NCI-H524 (cell line): ENCODE measurements around the gene C14orf180.
A peak's percentile ranks its signal among the peaks of the same experiment; 100 is the strongest.
"Not testable (repeated sequence)": the region's sequence is repeated elsewhere in the genome, so short reads cannot be mapped to it uniquely, and the experiment has no call there.

ENCODE experiments used
- DNase-seq, 2 experiments: peaks; one replicate each; lab custom pipeline; 2025; lab: John Stamatoyannopoulos, UW

Gene C14orf180

DNA sequence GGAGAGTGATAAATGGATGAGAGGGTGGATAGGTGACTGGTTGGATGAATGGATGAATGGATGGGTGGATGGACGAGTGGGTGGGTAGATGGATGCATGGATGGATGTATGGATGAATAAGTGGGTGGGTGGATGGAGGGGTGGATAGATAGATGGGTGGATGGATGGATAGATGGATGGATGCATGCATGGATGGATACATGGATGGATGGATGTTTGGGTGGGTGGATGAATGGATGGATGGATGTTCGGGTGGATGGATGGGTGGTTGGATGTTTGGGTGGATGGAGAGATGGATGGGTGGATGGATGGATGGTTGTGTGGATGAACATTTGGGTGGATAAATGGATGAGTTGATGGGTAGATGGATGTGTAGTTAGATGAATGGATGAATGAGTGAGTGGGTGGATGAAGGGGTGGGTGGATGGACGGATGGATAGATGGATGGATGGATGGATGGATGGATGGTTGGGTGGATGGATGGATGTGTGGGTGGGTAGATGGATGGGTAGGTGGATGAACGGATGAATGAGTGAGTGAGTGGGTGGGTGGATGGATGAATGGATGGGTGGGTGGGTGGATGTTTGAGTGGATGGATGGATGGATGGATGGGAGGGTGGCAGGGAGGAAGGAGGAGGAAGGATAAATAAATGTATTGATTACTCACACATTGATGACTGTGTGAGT lies 34.7 kb downstream of the C14orf180 start:
- DNase-seq, result no peak

DNA sequence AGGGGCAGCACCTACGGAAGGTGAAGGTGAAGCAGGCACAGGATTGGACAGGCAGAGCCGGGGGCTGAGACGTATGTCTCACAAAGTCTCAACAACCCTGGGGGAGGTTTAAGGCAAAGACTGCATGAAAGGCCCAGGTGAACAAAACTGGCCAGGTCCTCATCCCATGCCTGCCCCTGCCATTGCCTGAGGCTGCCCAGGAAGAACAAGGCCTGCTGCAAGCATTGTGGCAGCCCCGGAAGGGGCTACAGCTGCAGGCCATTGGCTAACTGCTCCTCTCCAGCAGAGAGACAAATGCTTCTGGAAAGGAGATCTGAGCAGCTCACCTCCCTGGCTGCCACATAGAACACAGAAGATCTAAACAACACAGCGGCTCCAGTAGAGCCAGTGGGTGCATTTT lies 45.4 kb downstream of the C14orf180 start:
- DNase-seq, result no peak

DNA sequence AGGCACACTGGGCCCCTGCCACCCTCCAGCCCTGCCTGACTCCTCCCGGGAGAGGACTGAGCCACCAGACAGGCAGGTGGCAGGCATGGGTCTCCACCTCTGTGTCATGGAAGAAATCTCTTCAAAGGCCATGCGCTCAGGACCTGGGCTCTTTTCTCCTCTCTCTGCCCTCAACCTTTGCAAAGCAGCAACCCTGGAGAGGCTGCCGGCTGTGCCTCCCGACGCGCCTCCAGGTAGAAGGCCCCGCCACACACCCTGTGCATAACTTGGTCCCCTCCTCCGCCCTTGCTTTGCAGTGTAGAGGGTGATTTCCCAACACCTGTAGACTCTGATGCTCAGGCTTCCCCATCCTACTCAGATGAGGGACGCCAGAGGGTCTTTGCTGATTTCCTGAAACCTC lies 53.2 kb downstream of the C14orf180 start:
- no peak for DNase-seq

DNA sequence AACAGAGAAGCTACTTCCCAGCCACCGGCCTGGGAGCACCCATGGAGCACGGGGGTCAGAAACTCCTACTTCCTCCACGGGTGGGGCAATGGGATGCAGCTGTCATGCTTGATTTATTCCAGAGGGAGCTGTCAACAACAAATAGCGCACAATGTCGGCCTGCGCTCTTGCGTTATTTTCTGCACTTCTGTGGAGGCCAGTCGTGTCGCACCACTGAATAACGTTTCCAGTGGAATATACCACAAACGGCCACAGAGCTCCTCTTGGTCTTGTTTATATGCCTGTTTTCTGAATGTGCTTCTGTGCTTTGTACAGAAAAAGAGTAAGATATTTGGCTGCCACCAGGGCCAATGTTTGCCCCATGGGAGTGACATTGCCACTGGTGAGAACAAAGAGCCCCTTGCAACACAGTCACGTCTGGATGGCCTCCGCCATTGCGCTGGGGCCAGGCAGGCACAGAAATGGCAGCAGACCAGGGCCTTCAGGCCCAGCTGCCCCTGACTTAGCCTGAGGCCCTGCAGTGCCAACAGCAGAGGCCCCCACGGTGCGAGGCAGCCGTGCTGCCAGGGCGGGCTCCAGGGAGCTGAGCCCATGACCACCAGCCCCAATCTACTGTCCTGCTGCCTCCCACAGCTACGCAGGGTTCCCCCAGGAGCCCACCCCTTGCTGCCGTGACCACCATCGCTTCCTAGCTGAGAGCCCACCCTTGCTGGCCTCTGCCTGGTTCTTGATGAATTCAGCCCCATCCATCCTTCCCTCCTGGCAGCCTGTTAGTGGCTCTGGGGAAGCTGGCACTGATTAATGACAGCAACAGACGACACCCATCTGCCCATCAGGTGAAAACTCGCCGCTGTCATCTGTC lies 53.9 kb downstream of the C14orf180 start:
- peak; percentile 39 to 71 for DNase-seq

DNA sequence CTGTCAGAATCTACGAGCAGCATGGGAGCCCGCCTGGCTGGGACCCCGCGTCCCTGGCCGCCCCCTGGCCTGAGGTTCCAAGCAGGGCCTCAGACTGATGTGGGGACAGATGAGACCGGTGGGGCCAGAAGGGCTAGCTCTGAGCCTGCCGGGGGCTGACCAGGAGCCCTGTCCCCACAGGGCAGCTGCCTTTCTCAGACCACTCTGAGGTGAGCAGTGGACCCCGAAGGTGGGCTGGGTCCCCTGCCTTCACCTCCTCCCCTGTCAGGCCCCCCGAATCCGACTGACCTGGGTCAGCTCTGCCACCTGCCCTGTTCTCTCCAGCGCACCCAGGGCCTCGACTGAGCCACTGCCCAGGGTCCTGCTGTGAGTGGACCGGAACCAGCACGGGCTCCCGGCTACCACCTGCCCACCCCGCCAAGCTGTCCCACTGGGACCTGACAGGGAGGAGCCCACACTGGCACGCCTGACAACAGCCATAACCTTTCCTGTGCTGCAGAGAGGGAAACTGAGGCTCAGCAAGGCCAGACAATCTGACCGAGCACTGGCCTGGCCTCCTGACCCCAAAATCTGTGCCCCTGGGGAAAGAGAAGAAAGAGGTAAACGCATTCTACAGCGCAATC lies 54.7 kb downstream of the C14orf180 start:
- DNase-seq, result no peak

DNA sequence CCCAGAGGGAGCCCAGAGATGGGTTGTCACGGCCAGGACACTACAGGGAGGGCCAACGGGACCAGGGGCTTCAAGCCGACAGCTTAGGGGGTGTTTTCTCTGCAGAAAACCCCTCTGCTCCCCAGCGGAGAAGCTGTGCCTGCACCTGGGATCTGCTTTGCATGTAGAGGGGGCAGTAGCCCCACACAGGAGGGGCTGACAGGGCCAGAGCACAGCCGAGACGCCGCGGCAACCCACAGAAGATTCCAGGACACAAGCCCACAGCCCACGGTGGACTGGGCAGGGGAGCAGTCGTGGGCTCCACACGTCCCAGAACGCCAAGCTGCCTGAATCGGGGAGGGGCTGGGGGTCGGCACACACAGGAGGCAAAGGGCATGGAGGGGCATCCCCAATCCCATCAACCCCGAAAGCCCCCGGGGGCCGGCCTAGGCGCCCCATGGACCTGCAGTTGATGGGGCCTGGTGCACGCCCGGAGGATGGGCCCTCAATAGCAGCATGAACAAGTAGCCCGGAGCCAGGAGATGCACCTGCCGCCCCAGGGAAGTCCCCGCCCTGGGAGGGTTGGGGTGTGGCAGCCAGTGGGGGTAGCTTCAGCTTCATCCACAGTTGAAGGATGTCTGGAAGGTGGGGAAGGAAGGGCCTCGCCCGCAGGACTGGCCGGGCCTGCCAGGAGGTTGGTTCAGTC lies 55.5 kb downstream of the C14orf180 start:
- DNase-seq, result no peak

DNA sequence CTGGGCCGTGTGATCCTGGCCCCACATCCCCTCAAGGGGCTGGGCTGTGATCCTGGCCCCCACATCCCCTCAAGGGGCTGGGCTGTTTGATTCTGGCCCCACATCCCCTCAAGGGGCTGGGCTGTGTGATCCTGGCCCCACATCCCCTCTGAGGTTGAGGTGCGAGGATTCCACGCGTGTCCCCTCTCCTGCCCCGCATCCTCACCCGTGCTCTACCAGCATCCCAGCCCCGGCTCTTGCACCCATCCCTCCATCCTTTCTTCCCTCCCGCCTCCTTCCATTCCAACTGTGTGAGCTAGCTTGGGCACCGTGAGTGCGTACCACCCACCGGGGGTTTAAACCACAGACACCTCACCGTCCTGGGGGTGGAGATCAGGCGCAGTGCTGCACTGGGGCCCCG lies 56.2 kb downstream of the C14orf180 start:
- DNase-seq, result no peak

DNA sequence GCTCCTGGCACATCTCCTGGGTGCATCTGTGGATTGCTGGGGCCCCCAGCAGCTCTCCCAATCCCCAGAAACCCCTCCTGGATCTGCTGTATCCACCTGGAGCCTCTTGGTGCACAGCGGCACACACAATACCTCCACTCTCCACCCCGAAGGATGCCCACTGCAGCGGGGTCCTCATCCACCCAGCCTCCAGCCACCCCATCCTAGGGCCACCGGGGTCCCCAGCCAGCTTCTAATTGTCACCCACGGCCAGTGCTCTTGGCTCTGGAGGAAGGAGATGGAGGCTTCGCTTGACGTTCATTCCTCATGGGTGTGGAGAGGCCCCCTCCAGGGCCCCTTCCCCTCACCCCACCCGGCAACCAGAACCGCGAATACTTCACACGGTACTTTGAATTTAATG lies 56.6 kb downstream of the C14orf180 start:
- no peak for DNase-seq

DNA sequence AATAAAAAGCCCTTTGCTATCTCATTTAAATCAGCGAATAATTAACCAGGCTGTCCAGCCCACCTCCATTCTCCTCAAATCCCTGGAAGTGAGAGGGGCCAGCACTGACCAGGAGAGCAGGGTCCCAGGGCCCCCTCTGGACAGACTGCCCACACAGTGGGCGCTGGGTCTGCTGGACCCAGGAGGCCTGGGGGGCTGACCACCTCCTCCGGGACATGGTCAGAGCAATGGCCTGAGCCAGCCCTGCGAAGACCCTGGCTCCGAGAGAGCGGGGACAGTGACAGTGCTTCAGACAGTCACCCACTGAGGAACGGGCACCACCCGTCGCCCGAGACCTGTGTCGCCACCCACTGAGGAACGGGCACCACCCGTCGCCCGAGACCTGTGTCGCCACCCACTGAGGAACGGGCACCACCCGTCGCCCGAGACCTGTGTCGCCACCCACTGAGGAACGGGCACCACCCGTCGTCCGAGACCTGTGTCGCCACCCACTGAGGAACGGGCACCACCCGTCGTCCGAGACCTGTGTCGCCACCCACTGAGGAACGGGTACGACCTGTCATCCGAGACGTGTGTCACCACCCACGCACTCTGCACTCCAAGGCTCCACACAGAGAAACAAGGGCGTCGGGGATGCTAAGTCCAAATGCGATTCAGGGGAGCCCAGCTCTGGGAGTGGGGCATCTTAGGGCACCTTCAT lies 57.4 kb downstream of the C14orf180 start:
- DNase-seq, result not testable (repeated sequence)

DNA sequence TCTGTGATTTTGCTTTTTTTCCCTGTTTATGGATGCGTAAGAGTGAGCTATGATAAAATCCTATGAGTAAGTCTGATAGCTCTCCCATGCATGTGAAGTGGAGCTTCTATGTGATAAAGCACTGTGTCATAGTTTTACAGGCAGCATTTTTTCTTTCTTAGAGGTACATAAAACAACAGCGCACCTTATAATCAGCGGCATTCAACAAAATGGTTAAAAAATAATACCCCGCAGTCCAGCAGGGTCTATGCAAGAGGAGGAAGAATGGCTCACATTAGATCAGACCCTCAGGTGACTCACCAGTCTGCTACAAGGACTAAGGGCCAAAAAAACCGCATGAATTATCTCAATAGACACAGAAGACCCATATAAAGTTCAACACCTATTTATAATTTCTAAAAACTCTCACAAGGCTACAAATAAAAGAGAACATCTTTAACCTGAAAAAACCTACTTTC lies 58.0 kb downstream of the C14orf180 start:
- DNase-seq, result no peak

DNA sequence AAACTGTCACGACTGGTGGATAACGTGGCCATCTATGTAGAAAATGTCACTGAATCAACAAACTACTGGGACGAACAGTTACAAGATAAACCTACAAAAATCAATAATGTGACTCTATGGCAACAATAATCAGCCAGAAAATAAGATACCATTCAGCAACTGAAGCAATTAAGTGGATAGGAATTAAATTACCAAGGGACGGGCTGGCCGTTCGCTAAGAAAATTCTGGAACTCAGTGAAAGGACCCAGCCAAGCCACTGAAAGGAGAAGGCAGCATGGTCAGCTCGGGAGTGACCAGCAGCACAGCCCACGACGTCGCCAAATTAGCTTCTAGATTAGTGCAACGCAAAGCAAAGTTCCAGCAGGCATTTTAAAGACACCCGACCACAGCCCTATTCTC lies 58.6 kb downstream of the C14orf180 start:
- DNase-seq, result no peak

DNA sequence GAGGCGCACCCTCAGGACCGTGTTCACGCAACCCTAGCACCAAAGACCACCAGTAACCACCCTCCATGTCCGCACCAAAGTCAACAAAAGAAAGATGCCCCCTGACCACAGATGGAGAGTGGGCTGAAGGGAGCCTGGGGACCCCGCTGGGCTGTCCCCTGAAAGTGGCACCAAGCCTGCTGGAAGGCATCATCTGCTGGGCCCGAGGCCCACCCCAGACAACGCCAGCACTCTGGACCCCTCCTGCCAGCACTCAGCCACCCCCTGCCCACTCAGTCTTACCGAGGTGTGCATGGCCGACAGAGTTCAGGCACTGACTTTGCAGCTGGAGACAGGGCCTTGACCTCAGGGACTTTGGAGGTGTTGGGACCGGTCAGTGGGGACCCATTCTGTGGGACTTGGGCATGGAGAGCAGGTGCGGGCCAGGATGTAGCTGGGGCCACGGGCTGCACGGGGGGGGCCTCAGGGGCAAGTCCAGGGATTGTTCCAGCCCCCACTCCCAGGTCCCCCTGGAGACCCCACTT lies 59.4 kb downstream of the C14orf180 start:
- DNase-seq, result no peak

DNA sequence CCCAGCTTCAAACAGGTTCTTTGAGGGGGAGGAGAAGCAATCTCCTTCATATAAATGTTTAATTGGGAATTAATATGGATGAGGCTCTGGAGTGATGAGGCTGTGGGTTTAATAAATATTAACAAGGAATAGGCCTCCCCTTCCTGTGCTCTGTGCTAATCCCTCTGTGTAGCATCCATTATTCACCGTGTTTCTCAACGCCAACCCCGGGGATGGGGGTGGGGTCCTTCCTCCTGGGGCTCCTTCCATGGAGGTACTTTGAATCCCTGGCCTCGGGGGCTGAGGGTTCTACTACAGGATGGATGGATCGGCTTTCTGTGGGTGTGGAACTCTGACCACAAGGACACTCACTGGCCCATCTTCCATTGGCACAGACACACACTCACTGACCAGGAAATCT lies 59.9 kb downstream of the C14orf180 start:
- no peak for DNase-seq
